ENCODE results near the gene CELSR1. TPM values are rescaled to one million over a fixed set of nuclear protein-coding genes. Genes with fewer than 3 reads are reported as not detected.

The CELSR1 gene
- total RNA-seq, 3 donors from 2014 or later (not counting 1 experiment from before 2014, with no cell fraction given) = 0.89 to 3.9 (median 1.9) TPM

- TF ChIP-seq CTCF (IDR thresholded peaks at IDR 0.05) = no peak
- Mint-ChIP-seq H3K4me1 (peaks cover 0 to 5% of the 10 kb centered on the region in 2 donors), H3K27me3 (ENCODE audit: low read depth in 2 of 2) (peaks cover 15 to 21% of the 10 kb centered on the region in 2 donors), H3K36me3 (no peaks in the 10 kb centered on the region), H3K4me3 (no peak overlapping the region), H3K27ac (no peak overlapping the region), H3K9me3 (no peaks in the 10 kb centered on the region)
- Histone ChIP-seq H3K36me3 (ENCODE audit: control insufficient read depth, insufficient read depth, low read length) (no peaks in the 10 kb centered on the region), H3K4me3 (ENCODE audit: low read length) (no peak overlapping the region), H3K4me1 (ENCODE audit: control insufficient read depth, insufficient read depth, low read length) (no peaks in the 10 kb centered on the region), H3K27ac (ENCODE audit: low read length) (no peak overlapping the region), H3K27me3 (ENCODE audit: control insufficient read depth, insufficient read depth, low read length) (no peaks in the 10 kb centered on the region), H3K9me3 (ENCODE audit: control insufficient read depth, insufficient read depth, low read length) (no peaks in the 10 kb centered on the region)
- intact Hi-C loops (cut with micrococcal nuclease) = no loop called here
- no peak for DNase-seq
- WGBS (ENCODE audit: insufficient coverage) = 84% methylated on average over 13 of the region's 13 CpGs
- no peak for ATAC-seq
These were observed 11.1 kb downstream of the CELSR1 start for GRCh38 chr22:46526244-46526839.

- no peak overlapping the region for H3K4me3 Mint-ChIP-seq
These were observed 11.8 kb downstream of the CELSR1 start for GRCh38 chr22:46525389-46526243.

GRCh38 chr22:46524203-46524740 lies 13.1 kb downstream of the CELSR1 start:
- 89% methylated on average over 19 of the region's 19 CpGs for WGBS (ENCODE audit: insufficient coverage)
- no peak overlapping the region for H3K4me3 ChIP-seq (ENCODE audit: low read length)
- Mint-ChIP-seq H3K4me1 (peaks cover 0 to 5% of the 10 kb centered on the region in 2 donors), H3K27me3 (ENCODE audit: low read depth in 2 of 2) (peaks cover 15 to 21% of the 10 kb centered on the region in 2 donors), H3K27ac (no peak overlapping the region), H3K36me3 (no peaks in the 10 kb centered on the region), H3K9me3 (no peaks in the 10 kb centered on the region), H3K4me3 (no peak overlapping the region)
- H3K9me3 ChIP-seq (ENCODE audit: control insufficient read depth, insufficient read depth, low read length) = no peaks in the 10 kb centered on the region
- no peak for TF ChIP-seq CTCF (IDR thresholded peaks at IDR 0.05)
- intact Hi-C loops (cut with micrococcal nuclease) = no loop called here
- no peaks in the 10 kb centered on the region for H3K4me1 ChIP-seq (ENCODE audit: control insufficient read depth, insufficient read depth, low read length)
- DNase-seq = no peak
- ATAC-seq = no peak
- no peaks in the 10 kb centered on the region for H3K36me3 ChIP-seq (ENCODE audit: control insufficient read depth, insufficient read depth, low read length)
- no peaks in the 10 kb centered on the region for H3K27me3 ChIP-seq (ENCODE audit: control insufficient read depth, insufficient read depth, low read length)
- no peak overlapping the region for H3K27ac ChIP-seq (ENCODE audit: low read length)

More at GRCh38 chr22:46525389-46526243, 11.8 kb downstream of the CELSR1 start:
- Histone ChIP-seq H3K9me3 (ENCODE audit: control insufficient read depth, insufficient read depth, low read length) (no peaks in the 10 kb centered on the region), H3K27me3 (ENCODE audit: control insufficient read depth, insufficient read depth, low read length) (no peaks in the 10 kb centered on the region), H3K4me3 (ENCODE audit: low read length) (no peak overlapping the region), H3K4me1 (ENCODE audit: control insufficient read depth, insufficient read depth, low read length) (no peaks in the 10 kb centered on the region), H3K36me3 (ENCODE audit: control insufficient read depth, insufficient read depth, low read length) (no peaks in the 10 kb centered on the region), H3K27ac (ENCODE audit: low read length) (no peak overlapping the region)
- WGBS (ENCODE audit: insufficient coverage) = 85% methylated on average over 21 of the region's 22 CpGs
- Mint-ChIP-seq H3K27ac (no peak overlapping the region), H3K36me3 (no peaks in the 10 kb centered on the region), H3K27me3 (ENCODE audit: low read depth in 2 of 2) (peaks cover 15 to 21% of the 10 kb centered on the region in 2 donors), H3K9me3 (no peaks in the 10 kb centered on the region), H3K4me1 (peaks cover 0 to 5% of the 10 kb centered on the region in 2 donors)
- TF ChIP-seq CTCF (IDR thresholded peaks at IDR 0.05) = no peak
- no peak for DNase-seq
- no peak for ATAC-seq
- intact Hi-C loops (cut with micrococcal nuclease) = no loop called here

Data from natural killer cell (primary cell).